ENCODE measurements around the gene TMC8. TPM values are rescaled to one million over a fixed set of nuclear protein-coding genes. Genes with fewer than 3 reads are reported as not detected.

Gene TMC8
- total and polyA plus RNA-seq, 2 experiments from 2014 or later: 1.2 to 1.3 TPM

- H3K27me3 ChIP-seq (ENCODE audit: insufficient read depth): no peaks in the 10 kb centered on the region
- H3K9me2 ChIP-seq (ENCODE audit: insufficient read depth): no peaks in the 10 kb centered on the region
- H3K4me2 ChIP-seq: no peak overlapping the region
- TF ChIP-seq POLR2AphosphoS5 (IDR thresholded peaks at IDR 0.05; ENCODE audit: low read depth) (no peak), ZNF114 (CRISPR knock-in tag; IDR thresholded peaks at IDR 0.05) (no peak)
- TF ChIP-seq, protein P1, sequence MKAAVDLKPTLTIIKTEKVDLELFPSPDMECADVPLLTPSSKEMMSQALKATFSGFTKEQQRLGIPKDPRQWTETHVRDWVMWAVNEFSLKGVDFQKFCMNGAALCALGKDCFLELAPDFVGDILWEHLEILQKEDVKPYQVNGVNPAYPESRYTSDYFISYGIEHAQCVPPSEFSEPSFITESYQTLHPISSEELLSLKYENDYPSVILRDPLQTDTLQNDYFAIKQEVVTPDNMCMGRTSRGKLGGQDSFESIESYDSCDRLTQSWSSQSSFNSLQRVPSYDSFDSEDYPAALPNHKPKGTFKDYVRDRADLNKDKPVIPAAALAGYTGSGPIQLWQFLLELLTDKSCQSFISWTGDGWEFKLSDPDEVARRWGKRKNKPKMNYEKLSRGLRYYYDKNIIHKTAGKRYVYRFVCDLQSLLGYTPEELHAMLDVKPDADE (IDR thresholded peaks at IDR 0.05): no peak
- TF ChIP-seq, protein P2, sequence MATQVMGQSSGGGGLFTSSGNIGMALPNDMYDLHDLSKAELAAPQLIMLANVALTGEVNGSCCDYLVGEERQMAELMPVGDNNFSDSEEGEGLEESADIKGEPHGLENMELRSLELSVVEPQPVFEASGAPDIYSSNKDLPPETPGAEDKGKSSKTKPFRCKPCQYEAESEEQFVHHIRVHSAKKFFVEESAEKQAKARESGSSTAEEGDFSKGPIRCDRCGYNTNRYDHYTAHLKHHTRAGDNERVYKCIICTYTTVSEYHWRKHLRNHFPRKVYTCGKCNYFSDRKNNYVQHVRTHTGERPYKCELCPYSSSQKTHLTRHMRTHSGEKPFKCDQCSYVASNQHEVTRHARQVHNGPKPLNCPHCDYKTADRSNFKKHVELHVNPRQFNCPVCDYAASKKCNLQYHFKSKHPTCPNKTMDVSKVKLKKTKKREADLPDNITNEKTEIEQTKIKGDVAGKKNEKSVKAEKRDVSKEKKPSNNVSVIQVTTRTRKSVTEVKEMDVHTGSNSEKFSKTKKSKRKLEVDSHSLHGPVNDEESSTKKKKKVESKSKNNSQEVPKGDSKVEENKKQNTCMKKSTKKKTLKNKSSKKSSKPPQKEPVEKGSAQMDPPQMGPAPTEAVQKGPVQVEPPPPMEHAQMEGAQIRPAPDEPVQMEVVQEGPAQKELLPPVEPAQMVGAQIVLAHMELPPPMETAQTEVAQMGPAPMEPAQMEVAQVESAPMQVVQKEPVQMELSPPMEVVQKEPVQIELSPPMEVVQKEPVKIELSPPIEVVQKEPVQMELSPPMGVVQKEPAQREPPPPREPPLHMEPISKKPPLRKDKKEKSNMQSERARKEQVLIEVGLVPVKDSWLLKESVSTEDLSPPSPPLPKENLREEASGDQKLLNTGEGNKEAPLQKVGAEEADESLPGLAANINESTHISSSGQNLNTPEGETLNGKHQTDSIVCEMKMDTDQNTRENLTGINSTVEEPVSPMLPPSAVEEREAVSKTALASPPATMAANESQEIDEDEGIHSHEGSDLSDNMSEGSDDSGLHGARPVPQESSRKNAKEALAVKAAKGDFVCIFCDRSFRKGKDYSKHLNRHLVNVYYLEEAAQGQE (IDR thresholded peaks at IDR 0.05; ENCODE audit: unreplicated experiment): no peak
- Mint-ChIP-seq H3K4me1 (no peaks in the 10 kb centered on the region), H3K27me3 (ENCODE audit: insufficient read depth, low read depth, poor library complexity) (peaks cover 3% of the 10 kb centered on the region), H3K36me3 (ENCODE audit: low read depth) (peaks cover 49% of the 10 kb centered on the region), H3K27ac (no peak overlapping the region), H3K4me3 (no peak overlapping the region), H3K9me3 (no peaks in the 10 kb centered on the region)
- H4K20me1 ChIP-seq (replicated peaks; ENCODE audit: insufficient read depth): 0 out of 2 replicates have a peak, but pooled peaks cover 3% of the 10 kb centered on the region
- DNase-seq (ENCODE audit: low spot score) (no peak), ATAC-seq (no peak)
- H2AFZ ChIP-seq: no peak overlapping the region
- peaks cover 23% of the 10 kb centered on the region for H3K36me3 ChIP-seq (ENCODE audit: insufficient read depth)
- no peaks in the 10 kb centered on the region for H3K4me1 ChIP-seq (ENCODE audit: insufficient read depth)
- H3K79me2 ChIP-seq (replicated peaks; ENCODE audit: insufficient read depth): no peaks in the 10 kb centered on the region
- H3K27ac ChIP-seq (ENCODE audit: low read depth): no peak overlapping the region
- no peak overlapping the region for H3K4me3 ChIP-seq
- no peaks in the 10 kb centered on the region for H3F3A ChIP-seq (replicated peaks; ENCODE audit: low read depth)
These were observed 47.6 kb upstream of the TMC8 start for GRCh38 chr17:78082988-78083387.

DNA sequence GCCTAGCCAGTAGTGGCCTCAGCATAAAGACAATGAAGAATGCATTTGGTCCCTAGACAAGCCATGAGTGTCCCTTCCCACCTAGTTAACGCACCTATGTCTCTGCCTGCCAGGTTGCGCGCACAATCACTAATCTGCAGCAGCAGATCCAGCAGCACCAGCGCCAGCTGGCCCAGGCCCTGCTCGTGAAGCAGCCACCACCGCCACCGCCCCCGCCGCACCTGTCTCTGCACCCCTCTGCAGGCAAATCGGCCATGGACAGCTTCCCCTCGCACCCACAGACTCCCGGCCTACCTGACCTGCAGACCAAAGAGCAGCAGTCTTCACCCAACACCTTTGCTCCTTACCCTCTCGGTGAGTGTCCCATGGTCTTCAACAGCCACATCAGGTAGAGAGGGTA, 43.8 kb upstream of the TMC8 start:
- DNase-seq (ENCODE audit: low spot score): no peak
- Mint-ChIP-seq H3K4me1 (no peaks in the 10 kb centered on the region), H3K27me3 (ENCODE audit: insufficient read depth, low read depth, poor library complexity) (no peaks in the 10 kb centered on the region), H3K36me3 (ENCODE audit: low read depth) (peaks cover 56% of the 10 kb centered on the region), H3K27ac (no peak overlapping the region), H3K4me3 (no peak overlapping the region), H3K9me3 (no peaks in the 10 kb centered on the region)
- no peak for ATAC-seq
- Histone ChIP-seq H4K20me1 (replicated peaks; ENCODE audit: insufficient read depth) (peaks cover 6% of the 10 kb centered on the region; the same call in 1 of the 2 replicates), H2AFZ (no peak overlapping the region), H3K4me1 (ENCODE audit: insufficient read depth) (no peaks in the 10 kb centered on the region), H3K9me2 (ENCODE audit: insufficient read depth) (no peaks in the 10 kb centered on the region), H3K27me3 (ENCODE audit: insufficient read depth) (no peaks in the 10 kb centered on the region), H3K4me2 (no peak overlapping the region), H3K4me3 (no peak overlapping the region), H3K36me3 (ENCODE audit: insufficient read depth) (peaks cover 15% of the 10 kb centered on the region), H3K27ac (ENCODE audit: low read depth) (no peak overlapping the region), H3K79me2 (replicated peaks; ENCODE audit: insufficient read depth) (no peaks in the 10 kb centered on the region), H3F3A (replicated peaks; ENCODE audit: low read depth) (no peaks in the 10 kb centered on the region)
- TF ChIP-seq JUNB (IDR thresholded peaks at IDR 0.05; ENCODE audit: unreplicated experiment) (no peak), NANOG (IDR thresholded peaks at IDR 0.05; ENCODE audit: borderline replicate concordance) (no peak), EZH2phosphoT487 (IDR thresholded peaks at IDR 0.05; ENCODE audit: unreplicated experiment) (no peak), ZNF114 (CRISPR knock-in tag; IDR thresholded peaks at IDR 0.05) (no peak), STAT1 (IDR thresholded peaks at IDR 0.05; ENCODE audit: unreplicated experiment) (no peak), CREB1 (CRISPR knock-in tag; IDR thresholded peaks at IDR 0.05; ENCODE audit: low read depth) (no peak), EZH2 (IDR thresholded peaks at IDR 0.05; ENCODE audit: low read depth, unreplicated experiment) (no peak), POLR2AphosphoS5 (IDR thresholded peaks at IDR 0.05; ENCODE audit: low read depth) (no peak)
- TF ChIP-seq, protein P1 (IDR thresholded peaks at IDR 0.05): no peak
- TF ChIP-seq, protein P2 (IDR thresholded peaks at IDR 0.05; ENCODE audit: unreplicated experiment): no peak

Measured in GM23338 (cell line).